GM20431 (cell line): ENCODE measurements around the gene SERPINA12.

Source experiments
- in situ Hi-C: fragments of 300-500 bp; cut with MseI, MboI; formaldehyde crosslinking; loops from one replicate; pipeline ENCODE4 v1.15.0; 2020; ENCODE audit warnings: low sequenced_read_pairs; ENCODE audit not compliant: unreplicated experiment

Gene SERPINA12

DNA sequence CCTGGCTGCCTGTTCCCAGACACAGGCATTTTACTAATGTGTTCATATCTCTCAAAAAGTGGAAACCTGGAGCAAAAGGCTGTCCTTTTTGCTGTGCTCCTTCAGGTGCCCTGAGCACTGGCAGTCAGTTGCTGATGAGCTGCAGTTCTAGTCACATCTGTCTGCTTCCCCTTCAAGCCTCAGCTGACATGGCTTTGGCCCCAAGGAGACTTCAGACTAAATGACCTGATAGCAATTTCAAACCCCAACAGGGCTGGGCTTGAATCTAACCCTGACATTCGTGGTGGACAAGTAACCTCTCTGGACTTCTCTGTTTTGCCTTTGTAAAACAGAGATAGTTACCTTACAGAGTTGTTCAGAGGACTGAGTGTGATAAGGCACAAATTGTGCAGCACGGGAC is 39.0 kb downstream of the SERPINA12 start:
- in situ Hi-C loops = no loop called here

DNA sequence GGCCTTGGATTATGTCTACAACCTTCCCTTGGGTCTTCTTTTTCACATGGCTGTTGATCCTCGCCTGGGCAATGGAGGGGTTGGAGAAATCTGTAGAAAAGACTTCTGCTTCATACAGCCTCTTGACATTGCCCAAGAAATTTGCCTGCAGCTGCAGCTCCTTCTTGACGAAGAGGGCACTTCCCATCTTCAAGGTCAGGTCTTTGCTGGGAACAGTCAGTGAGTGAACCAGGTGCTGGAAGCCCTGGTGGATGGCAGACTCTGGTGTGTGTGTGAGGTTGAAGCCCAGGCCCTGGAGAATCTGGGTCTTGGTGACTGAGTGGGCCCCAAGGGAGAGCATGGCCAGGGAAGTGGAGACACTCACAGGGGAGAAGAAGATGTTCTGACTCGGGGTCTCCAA is 40.0 kb downstream of the SERPINA12 start:
- in situ Hi-C loops = no loop called here

DNA sequence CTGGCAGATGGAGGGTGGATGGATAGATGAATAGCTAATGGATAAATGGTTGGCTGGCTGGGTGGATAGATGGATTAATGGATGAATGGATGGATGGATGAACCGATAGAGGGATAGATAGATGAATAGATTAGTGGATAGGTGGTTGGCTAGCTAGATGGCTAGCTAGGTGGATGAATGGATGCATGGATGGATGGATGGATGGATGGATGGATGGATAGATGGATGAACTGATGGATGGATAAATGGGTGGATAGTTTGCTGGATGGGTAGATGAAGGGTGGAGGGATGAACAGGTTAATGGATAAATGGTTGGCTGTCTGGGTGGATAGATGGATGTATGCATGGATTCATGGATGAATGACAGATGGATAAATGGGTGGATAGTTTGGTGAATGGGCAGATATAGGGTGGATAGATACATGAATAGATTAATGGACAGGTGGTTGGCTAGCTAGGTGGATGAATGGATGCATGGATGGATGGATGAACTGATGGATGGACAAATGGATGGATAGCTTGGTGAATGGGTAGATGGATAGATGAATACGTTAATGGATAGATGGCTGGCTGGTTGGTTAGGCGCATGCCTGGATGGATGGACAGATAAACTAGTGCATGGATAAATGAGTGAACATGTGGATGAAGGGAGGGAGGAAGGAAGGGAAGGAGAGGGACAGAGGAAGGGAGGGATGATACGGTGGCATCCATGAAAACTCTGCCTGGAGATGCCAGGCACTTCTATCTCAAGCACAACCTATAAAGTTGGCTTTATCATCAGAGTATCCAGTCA is 41.3 kb downstream of the SERPINA12 start:
- in situ Hi-C loops = no loop called here

DNA sequence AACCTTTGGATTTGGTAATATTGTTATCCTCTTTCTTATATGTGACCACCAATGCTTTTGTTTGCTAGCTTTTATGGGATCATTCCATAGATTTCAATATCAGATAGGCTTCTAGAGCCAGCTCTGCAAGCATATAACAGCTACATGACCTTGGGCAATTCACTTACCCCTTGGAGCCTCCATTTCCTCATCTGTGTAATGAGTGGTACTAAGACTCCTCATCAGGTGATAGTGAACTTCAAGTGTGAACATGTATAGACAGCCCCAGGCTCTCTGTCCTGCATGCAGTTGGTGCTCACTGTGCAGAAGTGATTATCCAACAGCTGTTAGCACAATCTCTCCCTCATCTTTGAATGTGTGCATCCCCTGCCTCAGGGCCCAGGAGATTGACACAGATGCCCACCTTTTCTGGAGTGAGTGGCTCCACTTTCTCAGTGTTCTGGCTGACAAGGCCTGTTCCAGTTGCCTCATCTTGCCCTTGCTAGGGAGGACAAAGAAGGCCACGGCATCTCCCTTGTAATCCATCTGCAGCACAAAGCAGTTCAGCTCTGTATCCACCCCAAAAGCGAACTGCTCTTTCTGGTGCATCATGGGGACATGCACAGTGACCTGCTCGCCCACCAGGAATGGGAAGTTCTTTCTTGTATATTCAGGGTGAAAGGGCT is 42.4 kb downstream of the SERPINA12 start:
- in situ Hi-C loops = no loop called here

DNA sequence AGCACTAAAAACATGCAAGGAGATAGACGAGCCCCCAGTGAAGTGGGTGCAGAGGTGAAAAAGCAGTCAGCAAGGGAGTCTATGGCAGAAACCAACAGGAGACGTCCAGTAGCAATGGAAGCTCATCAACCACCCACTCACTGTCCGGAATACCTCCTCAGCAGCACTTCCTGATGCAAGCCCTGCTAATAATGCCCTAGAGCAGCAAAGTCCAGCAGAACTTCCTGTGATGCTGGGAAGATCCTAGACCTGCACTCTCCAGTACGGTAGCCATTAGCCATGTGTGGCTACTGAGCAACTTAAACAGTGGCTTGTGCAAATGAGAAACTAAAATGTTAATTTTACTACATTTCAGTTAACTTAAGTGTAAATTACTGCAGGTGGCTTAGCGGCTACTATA is 44.2 kb downstream of the SERPINA12 start:
- in situ Hi-C loops = no loop called here

DNA sequence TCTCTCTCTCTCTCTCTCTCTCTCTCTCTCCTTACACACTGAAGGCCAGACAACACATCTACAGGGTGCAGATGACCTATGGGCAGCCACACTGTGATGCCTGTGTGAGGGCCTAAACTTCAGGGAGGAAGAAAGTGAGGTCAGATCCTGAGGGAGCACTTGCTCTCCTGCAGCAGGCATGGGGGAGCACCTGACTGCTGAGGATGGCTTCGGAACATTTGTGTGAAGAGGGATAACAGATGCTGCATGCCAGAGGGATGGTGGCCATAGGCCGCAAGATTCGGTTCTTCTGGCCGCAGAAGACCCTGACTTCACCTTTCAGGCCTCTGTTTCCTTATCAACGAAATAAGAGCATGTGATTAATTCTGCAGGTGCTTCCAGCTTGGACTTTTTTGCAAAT is 45.0 kb downstream of the SERPINA12 start:
- in situ Hi-C loops = no loop called here

DNA sequence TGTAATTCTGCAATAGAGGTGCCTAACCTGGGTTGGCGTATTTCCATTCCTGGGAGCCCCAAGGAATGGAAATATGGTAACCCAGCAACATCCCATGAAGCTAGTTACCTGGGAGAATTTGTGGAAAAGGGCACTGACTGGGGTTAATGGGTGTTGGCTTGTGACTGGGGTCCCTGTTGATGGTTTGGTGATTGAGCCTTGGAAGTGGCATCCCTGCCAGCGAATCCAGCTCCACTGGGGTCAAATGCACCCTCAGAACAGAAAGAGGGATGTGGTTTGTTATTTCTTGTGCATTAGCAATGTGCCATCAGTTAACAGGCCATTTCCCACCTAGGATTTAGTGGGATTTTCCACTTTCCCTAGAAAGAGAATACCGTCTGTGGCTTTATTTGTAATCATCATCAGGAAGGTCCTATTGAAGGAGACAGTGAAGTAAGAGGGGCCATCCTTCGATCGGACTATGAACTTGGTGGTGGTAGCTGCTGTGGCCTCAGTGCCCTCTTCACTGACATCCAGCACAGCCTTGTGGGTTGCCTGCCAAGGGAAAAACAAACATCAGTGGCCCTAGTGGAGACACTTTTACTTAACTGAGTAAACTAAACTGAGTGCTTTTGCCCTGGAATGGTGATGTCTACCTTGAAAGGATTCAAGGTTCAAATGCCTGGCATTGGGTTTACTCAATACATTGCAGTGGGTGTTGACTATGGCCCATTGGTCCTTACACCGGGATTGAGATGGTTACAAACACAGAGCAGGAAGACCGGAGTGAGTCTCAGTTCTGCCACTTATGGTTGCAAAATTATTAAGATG is 46.3 kb downstream of the SERPINA12 start:
- in situ Hi-C loops = no loop called here

DNA sequence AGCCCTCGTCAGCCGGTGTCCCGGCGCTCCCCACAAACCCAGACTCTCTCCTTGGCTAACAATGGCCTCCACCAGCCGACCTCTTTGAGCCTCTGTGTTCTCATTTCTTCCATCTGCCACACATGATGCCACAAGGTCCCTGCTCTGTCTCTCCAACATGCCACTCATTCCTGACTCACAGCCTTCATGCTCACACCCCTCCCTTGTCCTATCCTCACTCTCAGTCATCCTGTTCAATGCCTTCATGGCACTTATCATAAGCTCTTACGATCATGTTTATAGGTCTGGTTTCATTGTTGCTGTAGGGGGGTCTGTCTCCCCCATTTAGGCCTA is 47.1 kb downstream of the SERPINA12 start:
- in situ Hi-C loops = no loop called here

DNA sequence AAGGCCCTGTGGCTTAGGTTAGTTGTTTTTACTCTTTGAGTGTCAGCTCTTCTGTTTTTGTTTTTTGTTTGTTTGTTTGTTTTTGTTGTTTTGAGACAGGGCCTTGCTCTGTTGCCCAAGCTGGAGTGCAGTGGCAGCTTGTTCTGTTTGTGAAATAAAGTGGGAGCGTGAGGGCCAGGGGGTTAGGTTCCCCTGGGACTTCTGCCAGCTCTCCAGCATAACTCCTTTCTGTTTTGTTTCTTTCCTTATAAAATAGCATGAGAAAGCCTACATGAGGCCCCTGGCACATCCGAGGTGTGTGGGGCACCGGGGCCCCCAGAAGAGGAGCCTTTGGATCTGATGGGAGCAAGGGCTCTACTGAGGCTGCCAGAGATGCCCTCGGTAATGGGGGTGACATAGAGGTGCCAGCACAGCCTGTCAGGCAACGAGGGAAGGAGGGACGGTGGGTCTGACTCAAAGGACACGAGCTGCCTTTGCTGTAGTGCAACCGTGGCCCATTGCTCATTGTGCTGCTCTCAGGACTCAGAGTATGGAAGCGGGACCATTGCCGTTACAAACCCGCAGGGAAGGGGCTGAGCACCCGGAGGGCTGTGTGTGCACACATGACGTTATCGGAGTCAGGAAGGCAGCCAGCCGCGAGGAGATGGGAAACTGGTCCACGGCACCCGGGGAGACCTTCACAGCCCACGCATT is 47.6 kb downstream of the SERPINA12 start:
- in situ Hi-C loops = no loop called here

DNA sequence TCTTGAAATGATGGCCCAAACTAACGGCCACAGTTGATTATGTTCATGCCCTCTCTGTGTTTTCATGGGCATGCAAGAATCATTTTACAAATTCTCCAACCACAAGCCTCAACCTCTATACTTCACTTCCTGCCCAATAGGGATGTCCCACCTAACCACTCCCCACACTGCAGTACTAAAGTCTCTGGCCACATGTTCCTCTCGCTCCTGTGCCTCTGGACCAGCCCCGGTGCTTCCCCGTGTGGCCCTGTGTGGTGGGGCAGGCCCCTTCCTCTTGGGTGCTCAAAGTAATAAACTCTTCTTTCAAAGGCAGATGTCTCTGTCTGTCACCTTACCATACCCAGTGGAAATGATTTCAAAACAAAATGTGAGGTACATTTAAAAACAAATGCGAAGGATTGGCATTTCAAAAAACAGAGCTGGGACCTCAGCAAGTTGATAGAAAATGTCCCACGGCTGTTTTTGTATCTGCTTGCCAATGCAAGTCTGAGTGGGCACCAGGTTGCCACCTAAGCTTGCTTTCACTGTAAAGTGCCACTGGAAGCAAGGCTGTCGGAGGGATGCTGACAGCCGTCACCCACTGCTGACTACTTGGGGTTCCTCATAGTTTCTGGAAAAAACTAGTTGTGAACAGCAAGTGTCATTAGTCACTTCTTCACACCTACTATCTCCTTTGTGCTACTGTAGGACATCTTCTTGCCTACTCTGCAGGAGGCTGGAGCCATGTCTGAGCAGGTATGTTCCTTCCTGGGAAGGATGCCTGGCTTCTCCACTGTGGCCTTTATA is 48.4 kb downstream of the SERPINA12 start:
- in situ Hi-C loops = no loop called here

DNA sequence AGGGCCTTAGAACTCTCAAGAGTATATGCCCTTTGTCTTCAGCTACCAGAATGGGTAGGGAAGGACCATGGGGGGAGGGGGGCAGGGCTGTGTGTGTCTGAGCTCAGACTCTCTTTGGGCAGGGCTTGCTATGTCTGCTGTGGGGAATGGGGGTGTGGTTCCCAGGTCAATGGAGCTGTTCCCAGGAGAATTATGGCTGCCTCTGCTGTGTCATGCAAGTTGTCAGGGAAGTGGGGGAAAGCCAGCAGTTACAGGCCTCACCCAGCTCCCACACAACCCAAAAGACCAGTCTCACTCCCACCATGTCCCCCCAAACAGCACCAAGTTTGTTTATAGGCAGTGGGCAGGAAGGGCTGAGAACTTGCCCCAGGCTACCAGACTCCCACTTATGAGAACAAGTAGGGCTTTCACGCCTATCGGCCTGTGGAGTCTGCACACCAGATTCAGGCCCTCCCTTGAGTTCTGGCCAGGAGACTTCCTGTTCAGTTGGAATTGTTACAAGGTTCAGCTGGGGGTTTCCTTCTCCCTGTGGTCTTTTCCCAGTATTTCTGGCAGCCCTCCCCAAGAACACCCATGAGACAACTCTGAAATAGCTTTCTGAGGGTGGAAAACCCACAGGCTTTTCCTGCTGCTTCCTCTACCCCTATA is 50.6 kb downstream of the SERPINA12 start:
- in situ Hi-C loops = no loop called here

DNA sequence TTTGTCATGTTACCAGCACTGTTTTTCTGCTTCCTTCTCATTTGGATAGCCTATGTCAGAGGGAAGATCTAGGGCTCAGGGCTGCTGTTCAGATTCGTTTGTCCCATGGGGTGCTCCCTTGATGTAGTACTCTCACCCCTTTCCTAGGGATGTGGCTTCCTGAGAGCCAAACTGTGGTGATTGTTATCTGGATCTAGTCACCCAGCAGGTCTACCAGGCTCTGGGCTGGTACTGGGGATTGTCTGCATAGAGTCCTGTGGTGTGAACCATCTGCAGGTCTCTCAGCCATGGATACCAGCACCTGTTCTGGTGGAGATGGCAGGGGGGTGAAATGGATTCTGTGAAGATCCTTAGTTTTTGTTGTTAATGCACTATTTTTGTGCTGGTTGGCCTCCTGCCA is 51.2 kb downstream of the SERPINA12 start:
- in situ Hi-C loops = no loop called here

DNA sequence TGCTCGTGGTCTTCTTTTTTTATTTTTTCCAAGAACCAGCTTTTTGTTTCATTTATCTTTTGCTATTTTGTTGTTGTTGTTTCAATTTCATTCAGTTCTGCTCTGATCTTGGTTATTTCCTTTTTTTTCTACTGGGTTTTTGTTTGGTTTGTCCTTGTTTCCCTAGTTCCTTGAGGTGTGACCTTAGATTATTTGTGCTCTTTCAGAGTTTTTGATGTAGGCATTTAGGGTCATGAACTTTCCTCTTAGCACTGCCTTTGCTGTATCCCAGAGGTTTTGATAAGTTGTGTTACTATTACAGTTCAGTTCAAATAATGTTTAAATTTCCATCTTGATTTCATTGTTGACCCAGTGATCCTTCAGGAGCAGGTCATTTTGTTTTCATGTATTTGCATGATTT is 53.3 kb downstream of the SERPINA12 start:
- in situ Hi-C loops = no loop called here

DNA sequence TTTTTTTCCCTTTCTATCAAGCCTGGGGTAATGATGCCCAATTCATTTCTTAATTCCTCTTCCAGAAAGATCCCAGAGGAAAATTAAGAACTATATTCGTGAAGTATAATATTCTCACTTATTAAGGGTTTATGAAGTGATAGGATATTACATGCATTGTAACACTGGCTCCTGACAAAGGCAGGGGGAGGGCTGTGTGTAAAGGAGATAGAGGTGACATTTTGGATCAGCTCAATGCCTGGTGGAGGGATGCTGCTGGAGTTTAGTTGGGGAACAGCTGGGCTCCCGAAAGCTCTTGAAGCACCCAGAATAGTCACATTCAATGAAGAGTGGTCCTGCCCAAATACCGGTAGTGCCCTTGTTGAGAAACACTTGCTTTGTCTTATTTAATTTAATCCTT is 57.4 kb downstream of the SERPINA12 start:
- in situ Hi-C loops = no loop called here

DNA sequence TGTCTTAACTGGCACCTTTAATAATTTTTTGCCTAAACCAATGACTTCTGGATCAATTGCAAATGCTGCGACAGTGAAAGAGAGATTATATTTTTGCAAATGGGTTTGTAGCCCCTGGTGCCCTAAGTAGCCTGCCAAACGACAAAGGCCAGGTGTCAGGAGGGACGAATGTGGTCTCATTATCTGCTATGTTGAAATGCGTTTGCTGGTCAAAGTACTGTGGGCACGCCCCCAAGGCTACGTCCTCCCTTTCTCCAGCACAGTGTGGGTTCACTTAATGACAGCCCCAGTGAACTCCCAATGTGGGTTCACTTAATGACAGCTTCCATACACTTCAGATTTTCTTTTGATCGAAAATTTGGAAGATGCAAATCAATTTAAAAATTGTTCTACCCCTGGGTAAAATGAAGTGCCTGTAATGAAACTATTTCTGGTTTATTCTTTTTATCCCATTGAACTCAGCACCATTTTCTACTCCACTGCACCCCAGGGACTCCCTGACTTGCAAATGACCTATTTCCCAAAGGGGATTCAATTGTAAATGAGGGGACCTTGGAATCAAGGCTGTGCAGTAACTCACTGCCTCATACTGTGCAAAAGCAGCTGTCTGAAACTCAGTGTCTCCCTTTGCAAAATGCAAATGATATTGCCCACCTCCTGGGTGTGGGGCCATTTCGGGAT is 58.0 kb downstream of the SERPINA12 start:
- in situ Hi-C loops = no loop called here

DNA sequence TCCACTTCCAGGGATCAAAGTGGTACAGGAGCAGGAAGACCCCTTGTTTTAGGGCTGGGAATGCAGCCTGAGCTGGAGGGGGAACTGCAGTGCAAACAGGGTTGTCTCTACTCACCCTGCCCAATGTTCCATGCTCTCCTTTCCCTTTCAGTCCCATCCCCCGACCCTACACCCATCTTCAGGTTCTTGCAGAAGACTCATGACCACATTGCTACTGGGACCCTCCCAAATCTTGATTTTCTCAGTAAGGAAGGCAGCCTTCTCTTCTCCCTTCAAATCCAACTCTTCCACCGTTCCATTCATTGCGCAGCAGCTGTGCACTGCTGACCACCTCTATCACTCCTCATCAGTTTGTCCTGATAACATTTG is 58.6 kb downstream of the SERPINA12 start:
- in situ Hi-C loops = no loop called here

DNA sequence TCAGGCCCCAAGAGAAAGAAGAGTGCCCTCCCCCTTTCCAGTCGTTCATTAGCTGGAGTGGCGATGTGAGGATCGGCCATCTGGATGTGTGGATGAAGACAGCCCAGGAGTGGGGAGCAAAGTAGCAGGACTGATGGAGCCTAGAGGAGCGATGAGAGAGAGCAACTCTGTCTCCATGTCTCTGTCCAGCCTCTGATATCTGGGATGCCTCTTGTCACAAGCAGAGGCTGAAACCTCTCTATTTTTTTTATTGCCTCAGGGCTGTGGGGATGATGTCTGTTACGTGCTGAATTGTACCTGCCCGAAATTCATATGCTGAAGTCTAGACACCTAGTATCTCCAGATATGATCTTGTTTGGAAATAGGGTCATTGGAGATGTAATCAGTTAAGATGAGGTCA is 59.3 kb downstream of the SERPINA12 start:
- in situ Hi-C loops = no loop called here

DNA sequence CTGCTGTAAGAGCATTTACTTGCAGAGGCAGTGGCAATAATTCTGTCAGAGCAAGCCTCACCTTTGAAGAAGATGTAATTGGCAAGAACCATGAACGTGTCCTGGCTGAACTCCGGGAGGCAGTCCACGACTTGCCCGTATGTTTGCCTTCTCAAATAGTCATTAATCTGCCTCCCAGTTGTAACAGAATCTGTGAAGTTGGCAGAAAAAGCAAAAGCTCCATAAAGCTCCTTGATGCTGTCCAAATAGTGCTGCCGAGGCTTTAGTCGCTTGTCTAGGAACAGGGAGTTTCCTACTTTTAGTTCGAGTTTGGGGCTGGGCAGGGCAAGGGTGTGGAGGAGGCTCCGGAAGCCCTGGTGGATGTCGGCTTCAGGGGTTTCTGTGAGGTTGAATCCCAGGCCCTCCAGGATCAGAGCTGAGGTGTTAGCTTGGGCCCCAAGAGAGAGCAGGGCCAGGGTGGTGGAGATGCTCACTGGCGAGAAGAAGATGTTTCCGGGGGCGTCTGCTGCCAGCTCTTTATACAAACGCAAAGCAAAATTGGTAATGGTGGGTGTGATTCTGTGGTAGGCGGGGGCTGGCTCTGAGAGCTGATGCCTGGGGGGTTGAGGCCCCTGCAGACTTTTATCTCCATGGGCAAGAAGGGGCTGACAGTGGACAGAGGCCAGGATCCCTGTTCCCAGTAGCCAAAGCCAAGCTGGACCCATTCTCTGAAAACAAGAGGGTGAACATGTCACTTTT is 61.0 kb downstream of the SERPINA12 start:
- in situ Hi-C loops = no loop called here
